ENCODE results near the gene ZNF691.
"Not testable (repeated sequence)": the region's sequence is repeated elsewhere in the genome, so short reads cannot be mapped to it uniquely, and the experiment has no call there.

The ZNF691 gene

GRCh38 chr1:42833981-42834380, 12.4 kb upstream of the ZNF691 start:
- DNase-seq: no peak

GRCh38 chr1:42834803-42835202, 11.6 kb upstream of the ZNF691 start:
- no peak for DNase-seq

DNA sequence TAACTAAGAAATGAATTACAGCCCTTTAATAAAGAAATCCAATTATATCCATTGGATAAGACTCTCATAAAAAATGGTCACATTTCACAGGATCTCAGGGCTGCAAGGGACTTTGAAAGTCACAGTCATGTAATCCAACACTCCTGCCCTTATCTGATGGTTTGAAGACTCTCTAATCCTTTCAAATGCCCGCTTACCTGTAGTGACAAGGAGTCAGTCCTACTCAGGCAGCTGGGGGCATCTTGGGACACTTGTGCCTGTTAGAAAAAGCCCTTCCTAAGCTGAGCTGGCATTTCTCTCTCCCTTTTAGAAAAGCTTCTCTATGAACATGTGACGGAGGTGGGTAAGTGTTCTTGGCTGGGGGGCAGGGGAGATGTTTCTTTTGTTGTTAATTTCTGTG, 11.0 kb upstream of the ZNF691 start:
- no peak for DNase-seq

DNA sequence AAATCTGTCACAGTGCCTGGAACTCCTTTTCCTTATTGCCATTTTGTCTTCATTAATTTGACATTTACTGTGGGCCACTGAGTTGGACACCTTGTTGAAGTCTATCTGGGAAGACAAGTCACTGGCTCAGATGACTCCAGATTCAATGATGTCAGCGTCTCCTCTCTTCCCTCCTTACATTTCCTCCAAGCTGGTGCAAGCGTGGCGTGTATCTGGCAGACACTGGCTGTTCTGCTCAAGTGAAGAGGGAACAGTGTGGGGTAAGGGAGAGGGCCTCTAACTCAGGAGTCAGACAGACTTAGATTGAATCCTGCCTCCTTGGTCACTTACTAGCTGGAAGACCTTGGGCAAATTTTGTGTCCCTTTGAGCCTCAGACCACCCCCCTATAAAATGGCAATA, 8.7 kb upstream of the ZNF691 start:
- DNase-seq: no peak

GRCh38 chr1:42838482-42839190, 7.8 kb upstream of the ZNF691 start:
- DNase-seq: no peak

GRCh38 chr1:42841010-42841409, 5.4 kb upstream of the ZNF691 start:
- DNase-seq: no peak

DNA sequence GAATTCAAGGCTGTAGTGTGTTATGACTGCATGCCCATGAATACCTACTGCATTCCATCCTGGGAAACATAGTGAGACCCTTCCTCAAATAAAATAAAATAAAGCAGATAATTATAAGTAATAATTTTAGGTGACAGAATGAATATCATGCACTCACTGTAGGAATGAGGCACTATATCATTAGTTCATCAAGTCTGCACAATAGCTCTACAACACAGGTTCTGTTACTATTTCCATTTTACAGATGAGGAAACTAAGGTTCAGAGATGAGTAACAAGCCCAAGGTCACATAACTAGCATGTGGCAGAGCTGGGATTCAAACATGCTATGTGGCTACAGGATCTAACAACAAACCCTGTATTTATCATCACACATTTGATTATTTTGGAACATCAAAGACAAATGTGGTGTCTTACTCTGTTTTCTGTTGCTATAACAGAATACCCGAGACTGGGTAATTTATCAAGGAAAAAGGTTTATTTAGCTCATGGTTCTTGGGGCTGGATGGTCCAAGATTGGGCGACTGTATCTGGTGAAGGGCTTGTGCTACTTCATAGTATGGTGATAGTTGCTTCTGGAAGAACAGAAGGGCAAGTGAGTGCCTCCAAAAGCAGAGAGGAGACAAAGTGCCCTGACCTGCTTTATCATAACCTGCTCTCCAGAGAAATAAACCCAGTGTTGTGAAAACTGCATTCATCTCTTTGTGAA, 4.8 kb upstream of the ZNF691 start:
- no peak for DNase-seq

GRCh38 chr1:42844592-42845140, 1.7 kb upstream of the ZNF691 start:
- peak; percentile 33 for DNase-seq

GRCh38 chr1:42845193-42845592, 1.2 kb upstream of the ZNF691 start:
- DNase-seq: no peak

DNA sequence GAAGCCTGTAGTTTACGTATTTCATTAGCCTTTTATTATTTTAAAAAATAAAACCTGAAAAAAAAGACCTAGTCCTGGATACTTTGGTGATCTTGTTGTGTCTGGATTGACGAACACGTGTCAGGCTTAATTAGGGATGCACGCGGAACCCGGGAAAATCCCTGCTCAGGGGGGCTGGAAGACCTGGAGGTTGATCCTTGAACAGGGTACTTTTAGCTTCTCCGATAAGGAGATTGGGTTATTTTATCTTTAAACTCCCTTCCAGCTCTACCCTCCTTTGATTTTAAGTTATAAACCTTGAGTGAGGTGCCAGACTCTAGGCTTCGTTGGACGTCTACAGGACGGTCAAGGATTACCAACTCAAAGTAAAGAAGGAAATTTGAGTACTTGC, 552 bp upstream of the ZNF691 start:
- no peak for DNase-seq

- DNase-seq: peak; percentile 30
Observed at GRCh38 chr1:42847111-42847595, 740 bp downstream of the ZNF691 start.

DNA sequence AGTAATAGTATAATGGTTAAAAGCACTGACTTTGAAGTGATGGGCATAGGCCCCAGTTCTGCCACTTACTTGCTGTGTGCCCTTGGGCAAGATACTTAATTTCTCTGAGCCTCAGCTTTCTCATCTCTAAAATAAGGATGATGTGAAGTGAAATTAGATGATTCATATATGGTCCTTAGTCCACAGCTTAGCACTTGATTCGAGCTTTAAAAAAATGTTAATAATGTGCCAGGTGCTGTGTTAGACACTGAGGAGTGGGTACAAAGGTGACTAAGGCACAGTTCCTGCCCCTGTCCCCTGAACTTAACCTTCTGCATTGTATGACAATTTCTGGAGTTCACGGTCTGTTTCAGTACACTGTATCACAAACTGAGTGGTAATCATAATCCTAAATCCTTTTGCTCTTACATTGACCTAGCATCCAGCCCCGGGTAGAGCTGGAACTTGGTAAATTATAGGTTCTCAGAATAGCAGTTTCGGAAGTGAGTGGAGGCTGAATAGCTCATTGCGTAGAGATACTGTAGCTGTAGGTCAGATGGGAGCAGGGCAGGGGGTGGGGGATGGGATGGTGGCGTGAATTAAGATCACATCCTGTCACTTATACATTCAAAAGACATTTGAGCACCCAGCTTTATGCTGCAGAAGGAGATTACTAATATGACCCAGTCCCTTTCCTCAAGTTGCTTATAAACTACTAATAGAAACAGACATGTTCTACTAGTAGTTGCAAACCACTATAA, 1.5 kb downstream of the ZNF691 start:
- DNase-seq: peak; percentile 82

- DNase-seq: no peak
Observed at GRCh38 chr1:42848823-42849537, 2.6 kb downstream of the ZNF691 start.

- no peak for DNase-seq
Observed at GRCh38 chr1:42849944-42850343, 3.5 kb downstream of the ZNF691 start.

- DNase-seq: no peak
Observed at GRCh38 chr1:42851420-42851819, 5.0 kb downstream of the ZNF691 start.

DNA sequence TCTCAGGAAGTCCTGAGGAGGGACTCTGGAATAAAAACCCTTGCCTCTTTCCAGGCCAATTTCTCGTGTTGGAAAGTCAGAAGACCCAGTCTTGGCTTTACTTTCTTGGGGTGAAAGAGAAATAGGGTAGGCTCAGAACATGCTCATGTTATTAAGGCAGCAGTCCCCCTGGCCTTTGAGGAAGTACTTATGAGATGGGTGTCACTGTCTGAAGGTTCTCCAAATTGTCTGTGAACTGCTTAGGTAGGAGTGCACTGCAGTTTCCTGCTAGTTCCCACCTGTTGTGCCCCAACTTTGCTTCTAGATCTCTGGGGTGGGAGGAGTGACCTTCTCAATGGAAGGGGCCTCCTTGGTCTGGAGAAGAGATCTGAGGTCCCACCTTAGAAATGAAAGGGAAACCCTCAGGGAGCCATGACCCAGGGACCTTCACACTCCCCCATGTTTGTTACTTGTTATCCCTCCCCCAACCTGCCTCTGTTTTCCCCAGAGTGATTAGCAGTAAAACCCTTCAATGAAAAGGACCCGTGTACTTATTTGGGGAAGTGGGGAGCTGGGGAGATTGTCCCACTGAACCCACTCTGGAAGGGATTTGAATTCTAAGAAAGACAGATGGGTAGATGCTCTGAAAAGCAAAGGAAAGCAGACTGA, 5.7 kb downstream of the ZNF691 start:
- no peak for DNase-seq

GRCh38 chr1:42852608-42852980, 6.2 kb downstream of the ZNF691 start:
- no peak for DNase-seq

GRCh38 chr1:42853116-42853884, 6.9 kb downstream of the ZNF691 start:
- no peak for DNase-seq

DNA sequence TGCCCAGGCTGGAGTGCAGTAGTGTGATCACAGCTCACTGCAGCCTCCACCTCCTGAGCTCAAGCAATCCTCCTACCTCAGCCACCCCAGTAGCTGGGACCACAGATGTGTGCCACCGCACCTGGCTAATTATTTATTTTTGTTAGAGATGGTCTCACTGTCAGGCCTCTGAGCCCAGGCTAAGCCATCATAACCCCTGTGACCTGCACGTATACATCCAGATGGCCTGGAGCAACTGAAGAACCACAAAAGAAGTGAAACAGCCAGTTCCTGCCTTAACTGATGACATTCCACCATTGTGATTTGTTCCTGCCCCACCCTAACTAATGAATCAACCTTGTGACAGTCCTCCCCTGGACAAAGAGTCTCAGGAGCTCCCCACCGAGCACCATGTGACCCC, 10.1 kb downstream of the ZNF691 start:
- DNase-seq: not testable (repeated sequence)

GRCh38 chr1:42859366-42859765, 13.0 kb downstream of the ZNF691 start:
- DNase-seq: not testable (repeated sequence)

- DNase-seq: no peak
Observed at GRCh38 chr1:42860339-42861013, 14.1 kb downstream of the ZNF691 start.

Measured in activated CD4-positive, alpha-beta T cell treated with anti-CD3 and anti-CD28 coated beads, Interleukin-10, Interleukin-2, amounts not matched to agents 100 ng/mL and 50 ng/mL, durations not matched to agents 16 hours and 8 hours (primary cell).